Putamen (tissue), 1 donor: ENCODE results near the gene LHX8.
"Not testable (repeated sequence)": the region's sequence is repeated elsewhere in the genome, so short reads cannot be mapped to it uniquely, and the experiment has no call there.

ENCODE experiments used
- DNase-seq: peaks from one replicate; pipeline ENCODE4 v3.0.0-alpha.2; 2016; ENCODE audit warnings: low spot score

LHX8 gene

GRCh38 chr1:75133750-75134646, at the start of gene LHX8:
Gene LHX8 (plus strand): TSS chr1:75134388. CDS start chr1:75136615, 2,227 bp downstream.
- no peak for DNase-seq

- DNase-seq = no peak
Measured at GRCh38 chr1:75085931-75086330, 48.3 kb upstream of the LHX8 start.

DNA sequence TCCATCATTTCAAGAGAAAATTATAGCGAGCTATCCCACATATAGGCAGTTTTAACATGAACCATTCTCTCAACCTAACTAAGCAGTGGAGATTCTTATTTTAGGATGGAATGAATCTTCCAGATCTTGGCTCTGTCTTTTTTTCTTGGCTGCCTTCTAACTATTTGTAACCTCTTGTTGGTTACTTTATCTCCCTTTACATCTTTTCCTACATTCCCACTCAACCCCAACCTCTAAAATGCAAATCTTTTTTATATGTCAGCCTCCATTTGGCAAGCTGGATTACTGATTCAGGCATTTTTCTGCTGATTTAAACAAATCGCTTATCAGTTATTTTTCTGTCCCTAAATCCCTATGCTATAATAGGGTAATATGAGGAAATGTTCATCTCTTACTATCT, 46.9 kb upstream of the LHX8 start:
- no peak for DNase-seq

- DNase-seq = no peak
Measured at GRCh38 chr1:75092141-75092540, 42.0 kb upstream of the LHX8 start.

DNA sequence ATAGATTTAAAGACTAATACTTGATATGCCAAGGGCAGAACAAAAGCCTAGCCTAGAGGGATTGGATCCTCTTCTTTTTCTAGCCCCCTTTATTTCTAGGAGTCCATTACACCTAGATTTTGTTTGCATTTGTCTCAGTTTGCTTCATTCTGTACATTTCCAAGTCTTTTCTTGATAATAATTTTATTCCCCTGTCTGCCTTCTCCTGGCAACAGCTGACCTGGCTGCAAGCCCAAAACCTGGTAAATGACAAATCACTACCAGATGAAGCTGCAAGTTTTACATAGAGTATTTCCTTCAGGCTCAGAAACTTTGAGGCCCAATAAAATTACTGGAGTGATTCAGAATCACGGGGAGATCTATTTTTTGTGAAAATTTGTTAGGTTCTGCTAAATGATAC, 36.5 kb upstream of the LHX8 start:
- no peak for DNase-seq

- no peak for DNase-seq
Measured at GRCh38 chr1:75099581-75099980, 34.6 kb upstream of the LHX8 start.

DNA sequence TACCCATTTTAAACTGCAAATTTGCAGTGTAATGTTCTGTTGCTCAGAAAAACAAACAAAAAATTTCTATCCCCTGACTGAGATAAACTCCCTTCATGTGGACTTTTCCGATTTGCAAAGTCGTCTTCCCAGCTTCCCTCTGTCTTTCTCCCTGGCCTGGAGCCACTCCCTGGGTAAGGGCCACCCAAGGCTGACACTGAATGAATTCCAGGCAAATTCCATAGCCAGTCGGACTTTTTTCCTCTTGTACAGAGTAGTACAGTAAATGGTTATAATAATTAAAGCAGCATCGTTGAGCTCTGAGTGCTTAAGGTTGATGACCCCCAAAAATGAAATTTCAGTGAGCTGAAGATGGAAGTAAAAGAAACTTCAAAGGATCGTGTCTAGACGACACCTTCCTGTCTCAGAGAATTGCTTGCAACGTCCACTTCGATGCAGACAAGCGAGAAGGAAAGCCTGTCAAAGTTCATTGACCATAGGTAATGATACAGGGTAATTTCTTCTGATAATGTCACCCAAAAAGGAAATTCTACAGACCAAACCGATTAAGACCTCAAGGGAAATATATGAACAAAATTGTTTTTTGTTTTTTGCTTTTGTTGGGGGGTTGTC, 33.6 kb upstream of the LHX8 start:
- no peak for DNase-seq

- not testable (repeated sequence) for DNase-seq
Measured at GRCh38 chr1:75112362-75112951, 21.7 kb upstream of the LHX8 start.

DNA sequence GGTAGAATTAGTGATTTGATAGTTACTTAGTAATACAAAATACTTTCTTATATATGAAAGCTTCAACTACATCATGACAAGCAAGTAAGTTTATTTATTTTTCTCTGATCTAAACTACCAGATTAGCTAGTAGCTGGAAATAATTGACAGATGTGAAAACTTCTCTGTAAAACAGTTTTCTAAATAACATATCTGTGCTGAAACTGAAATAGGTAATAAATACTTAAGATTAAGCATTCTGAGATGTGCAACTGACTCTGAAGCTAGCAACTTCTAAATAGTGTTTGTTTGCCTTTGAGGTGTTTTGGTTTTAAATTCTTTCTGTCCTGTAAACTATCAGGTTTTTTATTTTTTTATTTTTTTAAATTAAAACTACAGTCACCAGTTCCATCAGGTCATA, 18.5 kb upstream of the LHX8 start:
- DNase-seq = no peak

GRCh38 chr1:75123756-75124155, 10.4 kb upstream of the LHX8 start:
- DNase-seq = no peak

DNA sequence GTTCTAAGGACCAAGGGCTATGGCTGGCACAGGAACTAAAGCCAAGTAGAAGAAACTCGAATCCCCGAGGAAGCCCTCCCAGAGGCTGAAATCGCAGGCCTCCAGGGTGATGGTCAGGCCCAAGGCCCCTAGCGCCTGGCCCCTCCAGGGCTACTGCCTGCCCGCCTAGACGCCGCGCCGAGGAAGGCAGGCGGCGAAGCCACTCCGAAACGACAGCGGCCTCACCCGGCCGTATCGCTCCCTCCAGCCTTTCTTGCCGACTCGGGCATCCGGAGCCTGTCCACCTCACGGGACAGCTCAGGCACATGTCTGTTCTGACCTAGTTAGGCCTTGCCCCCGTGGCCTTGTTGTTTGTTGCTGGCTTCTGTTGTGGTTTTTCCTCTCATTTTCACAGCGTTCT, 9.7 kb upstream of the LHX8 start:
- no peak for DNase-seq

DNA sequence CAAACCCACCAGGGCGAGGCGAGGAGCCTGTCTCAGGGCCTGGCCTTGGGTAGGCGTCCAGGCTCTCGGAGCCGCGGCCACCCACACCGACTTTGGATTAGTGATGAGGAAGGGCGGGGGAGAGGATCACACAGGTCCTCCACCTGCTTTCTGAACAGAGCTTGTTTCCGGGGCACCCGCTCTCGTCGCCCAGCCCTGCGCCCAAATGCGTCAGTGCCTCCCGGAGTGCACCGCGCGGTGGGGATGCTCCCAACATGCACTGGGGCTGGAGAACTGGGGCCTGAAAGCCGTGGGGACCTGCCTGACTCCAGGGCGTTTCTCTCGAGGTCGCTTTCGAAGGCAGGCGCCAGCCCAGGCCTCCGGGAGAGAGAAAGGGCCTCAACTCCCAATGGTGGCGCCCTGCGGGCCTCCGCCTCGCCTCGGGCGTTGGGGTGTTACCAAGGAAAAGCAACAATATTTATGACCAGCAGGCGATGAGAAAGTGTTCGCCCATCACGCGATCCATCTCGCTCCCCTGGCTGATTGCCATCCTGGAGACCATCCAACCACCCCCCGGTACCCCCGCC, 8.9 kb upstream of the LHX8 start:
- no peak for DNase-seq

DNA sequence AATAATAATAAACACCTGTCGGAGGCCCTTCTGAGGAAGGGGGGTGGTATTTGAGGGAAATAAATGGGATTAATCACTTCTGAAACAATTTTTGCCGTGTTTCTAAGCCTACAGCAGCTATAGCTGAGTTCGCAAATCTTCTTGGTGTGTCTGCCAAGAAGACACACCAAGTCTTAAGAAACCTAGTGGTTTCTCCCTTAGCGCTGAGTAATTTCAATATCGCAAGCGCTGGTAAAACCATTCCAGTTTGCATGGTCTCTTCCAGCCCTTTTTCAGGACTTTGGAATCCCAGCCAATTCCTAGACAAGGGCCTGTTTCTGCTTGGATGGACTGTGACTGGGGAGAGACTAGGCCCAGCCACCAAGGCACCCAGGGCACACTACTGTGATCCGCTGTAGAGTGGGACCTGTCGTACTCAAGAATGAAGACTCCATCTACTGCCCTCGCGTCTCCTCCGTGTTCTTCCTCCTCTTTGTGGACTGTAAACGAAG, 7.5 kb upstream of the LHX8 start:
- DNase-seq = no peak

- no peak for DNase-seq
Measured at GRCh38 chr1:75127916-75128717, 6.1 kb upstream of the LHX8 start.

- DNase-seq = no peak
Measured at GRCh38 chr1:75129660-75129982, 4.6 kb upstream of the LHX8 start.

GRCh38 chr1:75129983-75130789, 4.0 kb upstream of the LHX8 start:
- DNase-seq = no peak

- no peak for DNase-seq
Measured at GRCh38 chr1:75130865-75131564, 3.2 kb upstream of the LHX8 start.

DNA sequence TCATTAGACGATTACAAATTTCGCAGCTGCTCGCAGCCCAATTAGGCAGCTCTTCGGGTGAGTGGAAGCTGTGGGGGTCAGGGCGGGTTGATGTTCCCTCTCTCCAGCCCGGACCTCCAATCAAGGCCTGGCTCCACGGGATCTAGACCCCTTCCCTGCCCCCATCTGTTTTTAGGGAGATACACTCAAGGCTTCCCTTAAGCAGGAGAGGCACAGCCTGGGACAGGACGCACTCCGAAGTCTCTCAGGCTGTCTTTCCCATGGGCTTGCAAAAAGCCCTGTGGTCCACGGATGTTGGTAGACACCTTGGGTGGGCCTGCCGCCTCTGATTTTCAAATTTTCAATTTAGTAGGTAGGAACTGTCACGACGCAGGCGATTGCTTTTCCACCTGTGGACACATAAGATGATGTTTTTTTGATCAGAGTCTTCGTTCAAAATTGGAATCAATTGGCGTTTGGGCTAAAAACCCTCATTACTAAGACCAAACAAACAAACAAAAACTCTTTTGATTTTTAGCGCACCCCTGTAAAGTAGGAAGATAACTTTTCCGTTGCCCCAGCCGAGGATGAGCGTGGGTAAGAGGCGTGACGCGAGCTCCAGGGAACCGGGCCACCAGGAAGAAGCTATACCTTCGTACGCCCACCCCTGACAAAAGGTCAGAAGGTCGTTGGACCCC, 2.5 kb upstream of the LHX8 start:
- DNase-seq = no peak

DNA sequence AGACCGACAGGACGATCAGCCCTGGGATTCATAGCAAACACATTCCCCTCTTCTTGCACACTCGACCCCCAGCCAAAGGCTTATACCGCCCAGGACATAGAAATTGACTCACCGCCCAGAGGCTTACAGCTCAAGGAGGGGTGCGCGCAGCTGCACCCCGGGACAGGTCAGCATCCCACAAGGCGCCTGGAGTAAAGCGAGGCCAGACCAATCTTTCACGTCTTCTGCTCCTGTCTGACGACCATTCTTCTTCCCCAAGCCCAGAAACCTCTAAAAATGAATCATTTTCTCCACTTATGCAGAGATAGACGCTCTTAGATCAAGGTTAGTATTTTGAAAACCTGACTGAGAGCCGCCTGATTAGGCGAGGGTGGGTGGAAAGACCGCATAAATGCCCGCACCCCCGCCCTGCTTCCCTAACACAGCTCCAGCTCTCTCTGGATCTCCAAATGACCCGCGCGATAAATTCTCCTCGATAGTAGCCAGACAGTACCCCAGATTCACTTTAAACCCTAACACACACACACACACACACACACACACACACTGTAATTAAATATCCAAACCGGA, 1.9 kb upstream of the LHX8 start:
- no peak for DNase-seq
